ENCODE results near the gene P3H4.

DNA sequence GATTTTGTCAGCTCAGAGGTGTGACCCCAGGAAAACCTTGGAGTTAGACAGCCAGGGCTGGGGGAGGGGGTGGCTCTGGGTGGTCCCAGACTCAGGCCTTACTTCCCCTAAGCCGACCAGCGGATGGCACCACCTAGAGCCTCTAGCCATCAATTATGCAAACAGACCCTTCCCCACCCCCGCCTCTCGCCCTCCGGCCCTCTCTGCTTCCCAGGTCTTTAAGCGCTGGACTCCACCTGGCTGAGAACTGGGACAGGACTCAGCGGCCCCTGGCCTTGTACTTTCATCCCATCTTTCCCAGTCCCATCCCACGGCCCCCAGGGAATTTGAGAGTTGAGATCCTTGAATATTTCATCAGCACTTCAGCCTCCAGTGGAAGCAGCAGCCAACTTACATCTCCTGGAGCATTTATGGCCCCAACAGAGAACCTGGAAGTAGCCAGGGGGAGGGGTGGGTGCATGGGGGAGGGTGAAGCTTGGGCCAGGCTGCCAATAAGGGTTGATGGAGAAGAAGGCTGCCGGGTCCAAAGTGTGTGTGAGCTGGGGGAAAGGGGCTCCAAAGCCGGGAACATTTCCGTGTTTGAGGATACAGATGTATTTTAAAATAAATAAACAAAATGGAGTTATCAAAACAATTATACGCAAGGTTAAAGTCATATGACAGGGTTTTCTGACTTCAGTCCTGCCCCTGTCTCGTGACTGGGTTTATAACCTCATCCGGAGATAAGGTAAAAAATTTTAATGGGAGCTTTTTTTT, 17.8 kb downstream of the P3H4 start:
- TF ChIP-seq, protein P1, sequence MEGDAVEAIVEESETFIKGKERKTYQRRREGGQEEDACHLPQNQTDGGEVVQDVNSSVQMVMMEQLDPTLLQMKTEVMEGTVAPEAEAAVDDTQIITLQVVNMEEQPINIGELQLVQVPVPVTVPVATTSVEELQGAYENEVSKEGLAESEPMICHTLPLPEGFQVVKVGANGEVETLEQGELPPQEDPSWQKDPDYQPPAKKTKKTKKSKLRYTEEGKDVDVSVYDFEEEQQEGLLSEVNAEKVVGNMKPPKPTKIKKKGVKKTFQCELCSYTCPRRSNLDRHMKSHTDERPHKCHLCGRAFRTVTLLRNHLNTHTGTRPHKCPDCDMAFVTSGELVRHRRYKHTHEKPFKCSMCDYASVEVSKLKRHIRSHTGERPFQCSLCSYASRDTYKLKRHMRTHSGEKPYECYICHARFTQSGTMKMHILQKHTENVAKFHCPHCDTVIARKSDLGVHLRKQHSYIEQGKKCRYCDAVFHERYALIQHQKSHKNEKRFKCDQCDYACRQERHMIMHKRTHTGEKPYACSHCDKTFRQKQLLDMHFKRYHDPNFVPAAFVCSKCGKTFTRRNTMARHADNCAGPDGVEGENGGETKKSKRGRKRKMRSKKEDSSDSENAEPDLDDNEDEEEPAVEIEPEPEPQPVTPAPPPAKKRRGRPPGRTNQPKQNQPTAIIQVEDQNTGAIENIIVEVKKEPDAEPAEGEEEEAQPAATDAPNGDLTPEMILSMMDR (IDR thresholded peaks at IDR 0.05; ENCODE audit: low read depth, low read length) = no peak
- no peak for TF ChIP-seq EZH2phosphoT487 (IDR thresholded peaks at IDR 0.05; ENCODE audit: low read depth)

Measured in OCI-LY3 (cell line).